Kidney epithelial cell (primary cell): ENCODE results near the gene RSPO1. TPM values are rescaled to one million over a fixed set of nuclear protein-coding genes. Genes with fewer than 3 reads are reported as not detected.

Experiments
- DNase-seq: peaks from one replicate; pipeline ENCODE4 v3.0.0-alpha.2; 2010; ENCODE audit warnings: low read depth
- H3K27me3 ChIP-seq: 2 replicates; pipeline ENCODE4 v1.6.0; 2011; ENCODE audit warnings: low read length; ENCODE audit not compliant: control insufficient read depth, insufficient read depth
- H3K36me3 ChIP-seq: 2 replicates; pipeline ENCODE4 v1.5.1; 2011; ENCODE audit warnings: low read length; ENCODE audit not compliant: control insufficient read depth, insufficient read depth
- H3K4me3 ChIP-seq: 2 replicates; pipeline ENCODE4 v1.5.1; 2011; ENCODE audit warnings: low read depth, mild to moderate bottlenecking, control low read depth, low read length
- total RNA-seq: library from RNA; depleted of rRNA; stranded (reverse); fragments of >200 nt; gene quantifications from 2 replicates; pipeline ENCODE4 v1.2.3, GENCODE V29; 2015
- TF ChIP-seq, protein P1 (sequence below): IDR thresholded peaks from 2 replicates; pipeline ENCODE4 v1.5.1; 2011; ENCODE audit warnings: mild to moderate bottlenecking, moderate library complexity, low read length, control low read depth, inconsistent platforms; ENCODE audit not compliant: insufficient read depth, poor library complexity, severe bottlenecking

The RSPO1 gene
- total RNA-seq, 1 donor from 2014 or later, result 0.08 TPM

DNA sequence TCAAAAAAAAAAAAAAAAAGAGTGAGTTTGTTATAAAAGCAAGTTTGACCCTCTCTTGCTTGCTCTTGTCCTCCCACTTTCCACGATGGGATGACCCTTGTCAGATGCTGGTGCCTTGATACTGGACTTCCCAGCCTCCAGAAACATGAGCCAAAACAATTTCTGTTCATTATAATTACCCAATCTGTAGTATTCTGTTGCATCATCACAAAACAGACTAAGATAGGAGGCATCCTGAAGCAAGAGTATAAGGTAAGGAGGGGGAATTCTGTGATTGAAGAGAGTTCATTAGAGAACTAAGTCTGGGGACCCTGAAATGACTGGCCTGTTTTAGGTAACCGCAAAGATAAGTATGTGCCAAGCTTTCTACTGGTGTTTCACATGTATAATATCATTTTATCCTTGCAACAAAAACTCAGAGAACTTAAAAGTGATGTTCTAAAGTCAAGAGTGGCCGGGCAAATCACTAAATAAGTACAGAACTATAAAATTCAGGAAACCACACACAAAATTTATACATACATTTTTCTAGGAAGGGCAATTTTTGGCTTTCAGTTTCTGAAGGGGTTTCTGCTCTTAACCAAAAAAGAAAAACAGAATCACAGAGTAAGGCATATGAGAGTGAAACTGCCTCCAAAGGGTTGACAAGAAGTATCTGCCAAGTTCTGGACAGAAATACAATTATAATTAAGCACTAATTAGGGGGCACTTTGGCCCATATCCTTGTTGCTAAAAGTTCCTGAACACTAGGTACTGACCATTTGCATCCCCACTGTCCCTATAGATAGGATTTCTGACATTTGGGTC, 64.0 kb downstream of the RSPO1 start:
- TF ChIP-seq, protein P1, sequence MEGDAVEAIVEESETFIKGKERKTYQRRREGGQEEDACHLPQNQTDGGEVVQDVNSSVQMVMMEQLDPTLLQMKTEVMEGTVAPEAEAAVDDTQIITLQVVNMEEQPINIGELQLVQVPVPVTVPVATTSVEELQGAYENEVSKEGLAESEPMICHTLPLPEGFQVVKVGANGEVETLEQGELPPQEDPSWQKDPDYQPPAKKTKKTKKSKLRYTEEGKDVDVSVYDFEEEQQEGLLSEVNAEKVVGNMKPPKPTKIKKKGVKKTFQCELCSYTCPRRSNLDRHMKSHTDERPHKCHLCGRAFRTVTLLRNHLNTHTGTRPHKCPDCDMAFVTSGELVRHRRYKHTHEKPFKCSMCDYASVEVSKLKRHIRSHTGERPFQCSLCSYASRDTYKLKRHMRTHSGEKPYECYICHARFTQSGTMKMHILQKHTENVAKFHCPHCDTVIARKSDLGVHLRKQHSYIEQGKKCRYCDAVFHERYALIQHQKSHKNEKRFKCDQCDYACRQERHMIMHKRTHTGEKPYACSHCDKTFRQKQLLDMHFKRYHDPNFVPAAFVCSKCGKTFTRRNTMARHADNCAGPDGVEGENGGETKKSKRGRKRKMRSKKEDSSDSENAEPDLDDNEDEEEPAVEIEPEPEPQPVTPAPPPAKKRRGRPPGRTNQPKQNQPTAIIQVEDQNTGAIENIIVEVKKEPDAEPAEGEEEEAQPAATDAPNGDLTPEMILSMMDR, result no peak
- no peaks in the 10 kb centered on the region for H3K27me3 ChIP-seq
- no peak for DNase-seq
- H3K4me3 ChIP-seq, result no peak overlapping the region
- H3K36me3 ChIP-seq, result no peaks in the 10 kb centered on the region

DNA sequence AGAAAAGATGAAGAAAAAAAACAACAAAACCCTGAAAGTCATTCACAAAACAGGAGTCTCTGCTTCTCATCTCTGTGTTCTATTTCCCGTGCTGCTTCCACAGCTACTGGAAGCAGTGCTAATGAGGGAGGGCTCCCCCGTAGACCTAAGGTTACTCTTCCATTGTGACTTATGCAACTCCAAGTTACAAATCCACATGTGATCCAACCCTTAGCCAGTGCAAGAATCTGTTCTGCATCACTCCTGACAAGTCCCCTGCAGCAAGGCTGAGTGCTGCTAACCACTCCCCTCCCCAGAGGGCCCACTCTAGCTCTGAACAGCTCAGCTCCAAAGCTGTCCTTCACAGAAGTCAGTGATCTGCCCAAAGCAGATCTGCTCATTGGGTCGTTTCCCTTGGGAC, 67.7 kb downstream of the RSPO1 start:
- TF ChIP-seq, protein P1, result no peak
- DNase-seq, result no peak
- Histone ChIP-seq H3K4me3 (no peak overlapping the region), H3K27me3 (no peaks in the 10 kb centered on the region), H3K36me3 (no peaks in the 10 kb centered on the region)

DNA sequence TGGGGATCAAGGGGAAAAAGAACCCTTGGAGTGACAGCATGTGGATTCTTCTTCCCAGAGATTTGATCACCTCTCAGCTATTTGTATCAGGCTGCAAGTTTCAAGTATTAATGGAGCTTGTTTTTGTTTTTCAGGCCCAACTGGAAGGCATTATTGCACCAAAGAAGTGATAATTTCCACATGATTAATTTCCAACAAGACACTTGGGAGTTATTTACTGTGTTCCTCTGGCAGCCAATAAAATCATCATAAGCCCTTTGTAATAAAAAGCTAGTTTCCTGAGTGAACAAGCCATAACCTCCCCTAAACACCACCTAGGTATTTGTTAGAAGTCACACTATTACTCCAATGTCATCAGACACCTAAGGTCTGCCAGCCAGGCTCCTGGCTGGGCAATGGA, 69.8 kb downstream of the RSPO1 start:
- Histone ChIP-seq H3K36me3 (peaks cover 1% of the 10 kb centered on the region), H3K27me3 (no peaks in the 10 kb centered on the region), H3K4me3 (no peak overlapping the region)
- DNase-seq, result no peak
- TF ChIP-seq, protein P1, result no peak

DNA sequence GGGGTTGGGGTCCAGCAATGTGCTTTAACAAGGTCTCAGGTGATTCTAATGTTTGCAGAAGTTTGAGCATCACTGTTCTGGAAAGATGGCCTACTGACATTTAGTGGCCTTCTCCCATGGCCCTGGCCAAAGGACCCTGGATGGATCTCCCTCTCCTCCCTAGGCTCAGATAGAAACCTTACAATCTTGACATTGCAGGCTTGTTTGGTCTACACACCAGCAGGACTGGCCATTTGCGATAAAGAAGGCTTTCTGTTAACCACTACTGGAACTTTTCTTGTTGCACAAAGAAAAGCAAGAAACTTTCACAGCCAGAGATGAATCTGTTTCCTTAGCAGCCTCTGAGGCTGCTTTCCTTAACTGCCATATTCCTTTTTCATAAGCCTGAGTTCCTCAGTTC, 71.7 kb downstream of the RSPO1 start:
- DNase-seq, result no peak
- no peaks in the 10 kb centered on the region for H3K27me3 ChIP-seq
- TF ChIP-seq, protein P1, result no peak
- peaks cover 1% of the 10 kb centered on the region for H3K36me3 ChIP-seq
- no peak overlapping the region for H3K4me3 ChIP-seq

Other genes with a start within 250 kb of the RSPO1 start
- gene ZC3H12A, start 160.3 kb downstream of the RSPO1 start, total RNA-seq, result 34.2 and 38.3 TPM in 2 replicates
- gene MEAF6, start 120.1 kb downstream of the RSPO1 start, total RNA-seq, result 88.1 and 110 TPM in 2 replicates
- gene SNIP1, start 80.6 kb downstream of the RSPO1 start, total RNA-seq, result 18.3 and 19.3 TPM in 2 replicates
- 8.7 and 12.9 TPM in 2 replicates for gene DNALI1, start 78.0 kb downstream of the RSPO1 start, total RNA-seq
- 47.8 and 52.6 TPM in 2 replicates for gene GNL2, start 39.0 kb downstream of the RSPO1 start, total RNA-seq
- 3.1 and 4.0 TPM in 2 replicates for gene CDCA8, start 57.6 kb upstream of the RSPO1 start, total RNA-seq
- 0.13 and 0.55 TPM in 2 replicates for gene EPHA10, start 130.2 kb upstream of the RSPO1 start, total RNA-seq
- 6.4 and 8.7 TPM in 2 replicates for gene MANEAL, start 159.0 kb upstream of the RSPO1 start, total RNA-seq
- gene C1orf122, start 172.9 kb upstream of the RSPO1 start, total RNA-seq, result 112 and 118 TPM in 2 replicates
- 48.7 and 54.7 TPM in 2 replicates for gene YRDC, start 173.3 kb upstream of the RSPO1 start, total RNA-seq
- gene MTF1, start 224.7 kb upstream of the RSPO1 start, total RNA-seq, result 4.3 and 5.2 TPM in 2 replicates